GM19467 (cell line): ENCODE data around the gene URGCP.

Experiments used
- ATAC-seq: cut with Tn5 transposase; IDR thresholded peaks from one replicate; pipeline ENCODE4 v1.9.1; 2021; ENCODE audit warnings: mild to moderate bottlenecking, moderate library complexity; ENCODE audit not compliant: unreplicated experiment

Gene URGCP

GRCh38 chr7:43906331-43907010 is at the start of gene URGCP:
URGCP (minus strand) TSS chr7:43906596; CDS start chr7:43906575, 21 bp downstream.
- ATAC-seq, result peak; percentile 65

GRCh38 chr7:43956027-43956426 is 49.6 kb upstream of the URGCP start:
- no peak for ATAC-seq

GRCh38 chr7:43954524-43955228 is 48.3 kb upstream of the URGCP start:
- ATAC-seq, result no peak

- no peak for ATAC-seq
Measured at GRCh38 chr7:43953071-43953470, 46.7 kb upstream of the URGCP start.

GRCh38 chr7:43952028-43952427 is 45.6 kb upstream of the URGCP start:
- no peak for ATAC-seq

- ATAC-seq, result no peak
Measured at GRCh38 chr7:43944286-43944685, 37.9 kb upstream of the URGCP start.

- ATAC-seq, result no peak
Measured at GRCh38 chr7:43943417-43944187, 37.2 kb upstream of the URGCP start.

- no peak for ATAC-seq
Measured at GRCh38 chr7:43942997-43943396, 36.6 kb upstream of the URGCP start.

GRCh38 chr7:43942250-43942649 is 35.9 kb upstream of the URGCP start:
- ATAC-seq, result no peak

GRCh38 chr7:43938892-43939482 is 32.6 kb upstream of the URGCP start:
- ATAC-seq, result no peak

- no peak for ATAC-seq
Measured at GRCh38 chr7:43937444-43937843, 31.0 kb upstream of the URGCP start.

GRCh38 chr7:43933902-43934560 is 27.6 kb upstream of the URGCP start:
- no peak for ATAC-seq

GRCh38 chr7:43931346-43931745 is 24.9 kb upstream of the URGCP start:
- no peak for ATAC-seq

GRCh38 chr7:43929529-43930457 is 23.4 kb upstream of the URGCP start:
- no peak for ATAC-seq

- no peak for ATAC-seq
Measured at GRCh38 chr7:43927810-43928209, 21.4 kb upstream of the URGCP start.

GRCh38 chr7:43926798-43927123 is 20.4 kb upstream of the URGCP start:
- ATAC-seq, result peak; percentile 6

- peak; percentile 88 for ATAC-seq
Measured at GRCh38 chr7:43925984-43926797, 19.8 kb upstream of the URGCP start, which contains the start of gene UBE2D4. UBE2D4 (plus strand) TSS chr7:43926436; CDS start chr7:43926533, 97 bp downstream.

- ATAC-seq, result no peak
Measured at GRCh38 chr7:43922726-43923125, 16.3 kb upstream of the URGCP start.

- ATAC-seq, result no peak
Measured at GRCh38 chr7:43921423-43921822, 15.0 kb upstream of the URGCP start.
